ENCODE data around the gene PHKG1.
"Not testable (repeated sequence)": the region's sequence is repeated elsewhere in the genome, so short reads cannot be mapped to it uniquely, and the experiment has no call there.

The PHKG1 gene

DNA sequence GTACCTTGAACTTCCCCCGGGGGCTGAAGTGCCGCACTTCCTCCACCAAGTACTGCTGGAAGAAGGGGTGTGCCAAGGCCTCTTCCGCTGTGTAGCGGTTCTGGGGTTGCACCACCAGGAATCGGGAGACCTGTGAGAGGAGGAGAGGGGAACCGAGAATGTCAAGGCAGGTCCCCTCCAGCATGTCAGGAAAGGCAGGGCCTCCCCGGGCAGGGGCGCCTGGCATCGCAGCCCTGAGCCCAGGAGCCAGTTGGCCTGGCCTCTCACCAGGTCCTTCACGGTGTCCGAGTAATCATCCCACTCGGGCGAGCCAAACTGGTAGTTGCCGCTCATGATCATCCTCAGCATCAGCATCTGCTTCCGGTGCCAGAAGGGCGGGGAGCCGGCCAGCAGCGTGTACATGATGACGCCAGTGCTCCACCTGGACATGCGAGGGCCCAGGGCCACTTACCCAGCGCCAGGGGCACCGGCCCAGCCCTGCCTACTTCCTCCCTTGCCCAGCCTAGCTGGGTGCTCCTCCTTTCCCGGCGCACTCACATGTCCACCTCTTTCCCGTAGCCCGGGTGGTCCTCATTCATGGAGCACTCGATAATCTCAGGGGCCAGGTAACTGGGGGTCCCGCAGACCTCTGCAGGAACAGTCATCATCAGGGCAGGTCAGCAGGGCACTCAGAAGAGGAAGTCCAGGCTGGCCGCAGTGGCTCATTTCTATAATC is 11.0 kb downstream of the PHKG1 start:
- DNase-seq, result no peak

DNA sequence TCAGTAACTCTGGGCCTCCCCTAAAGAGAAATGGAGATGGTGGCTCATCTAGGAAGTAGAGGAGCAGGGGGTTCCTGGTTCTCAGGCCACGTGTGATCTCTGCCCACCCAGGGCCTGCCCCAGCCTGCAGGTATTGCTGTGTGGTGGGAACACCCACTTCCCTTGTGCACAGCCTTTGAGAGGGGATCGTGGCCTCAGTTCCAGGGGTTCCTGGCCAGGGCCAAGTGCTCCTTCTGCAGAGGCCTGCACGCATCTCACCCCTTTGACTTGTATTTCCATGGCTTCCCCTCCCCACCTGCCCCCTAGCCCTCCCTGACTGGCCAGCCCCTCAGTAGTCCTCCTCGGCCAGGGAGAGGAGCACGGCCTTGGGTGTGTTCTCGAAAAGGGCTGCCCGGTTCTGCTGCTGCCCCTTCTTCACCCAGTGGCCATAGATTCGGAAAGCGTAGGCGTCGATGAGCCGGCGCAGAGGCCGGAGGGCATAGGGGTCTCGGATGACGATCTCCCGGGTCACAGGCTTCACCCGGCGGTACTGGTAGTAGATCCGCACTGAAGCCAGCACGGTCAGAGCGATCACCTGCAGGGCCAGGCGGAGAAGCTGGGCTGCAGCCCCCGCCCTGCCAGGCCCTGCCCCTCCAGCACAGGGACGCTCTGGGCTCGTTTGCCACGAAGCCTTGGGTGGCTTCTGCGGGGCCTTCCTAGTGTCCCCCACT is 11.9 kb downstream of the PHKG1 start:
- not testable (repeated sequence) for DNase-seq

DNA sequence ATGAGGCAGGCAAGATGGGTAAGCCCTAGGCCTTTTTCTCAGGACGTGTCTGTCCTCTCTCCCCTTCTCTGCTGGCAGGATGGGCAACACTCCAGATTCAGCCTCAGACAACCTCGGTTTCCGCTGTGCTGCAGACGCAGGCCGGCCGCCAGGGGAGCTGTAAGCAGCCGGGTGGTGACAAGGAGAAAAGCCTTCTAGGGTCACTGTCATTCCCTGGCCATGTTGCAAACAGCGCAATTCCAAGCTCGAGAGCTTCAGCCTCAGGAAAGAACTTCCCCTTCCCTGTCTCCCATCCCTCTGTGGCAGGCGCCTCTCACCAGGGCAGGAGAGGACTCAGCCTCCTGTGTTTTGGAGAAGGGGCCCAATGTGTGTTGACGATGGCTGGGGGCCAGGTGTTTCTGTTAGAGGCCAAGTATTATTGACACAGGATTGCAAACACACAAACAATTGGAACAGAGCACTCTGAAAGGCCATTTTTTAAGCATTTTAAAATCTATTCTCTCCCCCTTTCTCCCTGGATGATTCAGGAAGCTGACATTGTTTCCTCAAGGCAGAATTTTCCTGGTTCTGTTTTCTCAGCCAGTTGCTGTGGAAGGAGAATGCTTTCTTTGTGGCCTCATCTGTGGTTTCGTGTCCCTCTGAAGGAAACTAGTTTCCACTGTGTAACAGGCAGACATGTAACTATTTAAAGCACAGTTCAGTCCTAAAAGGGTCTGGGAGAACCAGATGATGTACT is 13.1 kb downstream of the PHKG1 start:
- no peak for DNase-seq

DNA sequence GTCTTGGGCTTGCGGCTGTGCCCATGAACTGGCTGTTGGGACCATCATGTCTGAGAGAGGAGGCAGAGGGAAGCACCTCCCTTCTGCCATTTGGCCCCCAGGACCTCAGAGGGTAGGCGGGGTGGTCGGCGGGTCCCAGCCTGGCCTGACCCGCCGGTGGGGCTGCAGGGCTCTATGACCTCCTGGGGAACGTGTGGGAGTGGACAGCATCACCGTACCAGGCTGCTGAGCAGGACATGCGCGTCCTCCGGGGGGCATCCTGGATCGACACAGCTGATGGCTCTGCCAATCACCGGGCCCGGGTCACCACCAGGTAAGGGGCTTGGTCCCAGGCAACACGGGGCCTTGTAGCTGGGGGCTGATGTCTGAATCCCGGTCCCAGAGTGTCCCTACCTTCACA is 14.6 kb downstream of the PHKG1 start:
- DNase-seq, result no peak

DNA sequence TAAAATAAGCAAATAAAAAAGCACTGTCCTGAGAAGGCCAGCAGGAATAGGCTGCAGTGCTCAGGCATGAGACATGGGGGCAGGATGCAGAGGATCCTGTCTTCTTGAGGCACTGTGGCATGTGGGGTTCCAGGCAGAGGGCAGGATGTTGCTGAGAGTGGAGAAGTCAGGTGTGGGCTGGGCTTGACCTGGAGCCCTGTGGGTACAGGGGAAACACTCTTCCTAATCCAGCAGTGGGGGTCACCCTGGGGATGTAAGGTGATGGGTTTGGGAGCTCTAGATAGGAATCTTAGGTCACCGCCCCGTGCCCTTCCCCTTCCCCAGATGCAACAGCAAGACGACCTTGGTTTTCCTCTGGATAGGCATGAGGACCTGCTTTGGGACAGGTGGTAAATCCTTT is 15.1 kb downstream of the PHKG1 start:
- DNase-seq, result no peak

DNA sequence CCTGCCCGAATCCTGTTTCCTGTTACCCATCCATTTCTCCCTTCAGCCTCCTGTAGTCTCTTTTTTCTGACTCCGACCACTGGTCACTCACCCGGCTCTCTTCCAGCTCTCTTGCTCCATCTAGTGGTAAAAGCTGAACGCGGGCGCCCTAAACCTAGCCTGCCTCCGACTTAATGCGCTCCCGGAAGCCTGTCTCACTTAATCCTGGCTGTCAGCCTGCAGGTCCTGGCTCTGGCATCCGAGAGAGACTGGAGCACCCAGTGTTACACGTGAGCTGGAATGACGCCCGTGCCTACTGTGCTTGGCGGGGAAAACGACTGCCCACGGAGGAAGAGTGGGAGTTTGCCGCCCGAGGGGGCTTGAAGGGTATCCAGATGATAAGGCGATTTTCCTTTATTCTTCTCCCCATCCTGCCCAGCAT is 18.4 kb downstream of the PHKG1 start:
- DNase-seq, result peak; percentile 85

DNA sequence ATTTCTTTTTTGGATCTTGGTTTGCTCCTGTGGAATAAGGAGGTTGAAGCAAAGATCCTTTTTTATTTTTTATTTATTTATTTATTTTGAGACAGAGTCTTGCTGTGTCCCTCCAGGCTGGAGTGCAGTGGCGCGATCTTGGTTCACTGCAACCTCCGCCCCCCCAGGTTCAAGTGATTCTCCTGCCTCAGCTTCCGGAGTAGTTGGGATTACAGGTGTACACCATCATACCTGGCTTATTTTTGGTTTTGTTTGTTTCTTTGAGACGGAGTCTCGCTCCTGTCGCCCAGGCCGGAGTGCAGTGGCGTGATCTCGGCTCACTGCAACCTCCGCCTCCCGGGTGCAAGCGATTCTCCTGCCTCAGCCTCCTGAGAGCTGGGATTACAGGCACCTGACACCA is 26.4 kb downstream of the PHKG1 start:
- not testable (repeated sequence) for DNase-seq

DNA sequence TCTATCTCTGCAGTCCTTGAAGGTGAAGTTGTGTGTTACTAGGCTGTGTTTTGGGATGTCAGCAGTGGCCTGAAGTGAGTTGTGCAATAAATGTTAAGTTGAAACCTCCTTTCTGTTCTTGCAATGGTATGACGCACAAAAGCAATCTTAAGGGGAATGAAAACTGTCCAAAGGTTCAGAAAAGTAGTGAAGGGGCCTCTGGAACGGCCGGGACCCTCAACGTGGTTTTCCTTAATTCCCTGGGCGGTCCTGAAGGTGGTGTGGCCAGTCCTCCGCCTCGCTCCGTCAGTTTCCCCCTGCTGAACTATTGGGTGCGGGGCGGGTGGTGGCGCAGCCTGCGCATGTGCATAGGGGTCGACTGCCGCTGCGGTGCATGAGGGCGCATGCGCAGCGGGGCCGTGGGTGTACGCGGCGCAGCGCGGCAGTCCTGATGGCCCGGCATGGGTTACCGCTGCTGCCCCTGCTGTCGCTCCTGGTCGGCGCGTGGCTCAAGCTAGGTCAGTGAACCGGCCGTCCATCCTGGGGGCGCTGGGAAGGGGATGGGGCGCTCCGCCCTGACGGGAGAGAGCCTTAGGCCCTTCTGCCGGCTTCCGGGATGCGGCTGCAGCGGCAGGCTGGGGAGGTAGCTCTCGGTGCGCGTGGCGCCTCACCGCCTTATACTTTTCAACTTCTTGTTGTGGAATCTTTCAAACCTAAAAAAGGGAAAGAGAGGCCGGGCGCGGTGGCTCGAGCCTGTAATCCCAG is 28.7 kb downstream of the PHKG1 start, which contains the start of gene SUMF2:
Gene SUMF2 (plus strand): TSS at position 405 of the 744 bp plus-strand sequence. CDS start 26 bp downstream, at position 431.
- DNase-seq, result peak; percentile 81

DNA sequence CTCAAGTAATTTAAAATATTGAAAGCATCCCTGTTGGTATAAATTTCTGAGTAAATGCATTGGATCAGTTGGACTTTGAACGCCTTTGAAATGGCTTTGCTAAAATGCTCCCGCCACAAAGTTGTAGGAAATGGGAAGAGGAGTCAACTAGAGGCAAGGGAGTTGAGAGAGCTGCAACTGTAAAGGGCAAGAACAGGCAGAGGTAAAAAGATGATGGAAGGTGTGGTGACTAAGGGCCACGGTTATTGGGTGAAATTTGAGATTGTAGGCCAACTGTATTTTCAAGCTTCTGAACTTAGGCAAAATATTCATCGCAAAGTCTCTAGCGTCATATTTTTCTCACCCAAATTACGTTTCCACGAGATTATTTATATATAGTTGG is 29.3 kb downstream of the PHKG1 start:
- DNase-seq, result no peak

DNA sequence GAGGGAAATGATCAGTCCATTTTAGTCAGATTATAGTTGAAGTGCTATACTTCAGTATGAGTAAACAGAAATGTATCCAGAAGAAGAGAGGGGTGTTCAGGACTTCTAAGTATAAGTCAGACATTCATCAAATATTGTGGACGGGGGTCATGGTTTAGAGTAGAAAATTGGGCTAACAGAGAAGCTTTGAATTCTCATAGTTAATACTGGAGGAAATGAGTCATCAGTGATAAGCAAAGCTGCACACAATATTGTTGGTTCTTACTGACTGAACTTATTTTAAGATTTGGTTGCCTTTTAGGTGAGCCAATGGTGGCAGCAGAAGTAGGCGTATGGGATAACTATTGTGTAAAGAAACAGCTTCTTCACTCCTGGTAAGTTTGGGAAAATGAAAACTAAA is 30.4 kb downstream of the PHKG1 start:
- peak; percentile 42 for DNase-seq

DNA sequence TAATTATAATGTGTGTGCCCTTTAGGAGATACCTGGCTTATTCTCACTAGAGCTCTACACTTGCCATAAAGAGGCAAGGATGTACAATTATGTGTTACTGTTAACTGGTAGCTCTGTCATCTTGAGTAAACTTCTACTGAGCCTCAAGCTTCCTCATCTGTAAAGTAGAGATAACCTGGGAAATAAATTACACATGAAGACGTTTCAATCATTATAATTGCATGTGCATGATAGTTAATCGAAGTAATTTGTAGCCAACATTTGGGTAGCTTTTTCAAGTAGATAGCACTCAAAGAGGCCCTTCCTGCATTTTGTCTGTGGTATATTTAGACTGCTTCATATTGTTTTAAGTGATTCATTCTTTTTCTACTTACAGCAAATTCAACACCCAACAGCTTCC is 38.8 kb downstream of the PHKG1 start:
- no peak for DNase-seq

DNA sequence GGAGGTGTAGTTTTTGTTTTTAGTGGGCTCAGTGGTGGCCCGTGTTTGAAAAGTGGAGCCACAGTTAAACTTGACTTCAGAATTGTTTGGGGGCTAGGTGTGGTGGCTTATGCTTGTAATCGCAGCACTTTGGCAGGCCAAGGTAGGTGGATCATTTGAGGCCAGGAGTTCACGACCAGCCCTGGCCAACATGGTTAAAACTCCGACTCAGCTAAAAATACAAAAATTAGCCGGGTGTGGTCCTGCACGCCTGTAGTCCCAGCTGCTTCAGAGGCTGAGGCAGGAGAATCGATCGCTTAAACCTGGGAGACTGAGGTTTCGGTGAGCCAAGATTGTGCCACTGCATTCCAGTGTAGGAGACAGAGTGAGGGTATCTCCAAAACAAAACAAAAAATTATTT is 39.4 kb downstream of the PHKG1 start:
- DNase-seq, result no peak

DNA sequence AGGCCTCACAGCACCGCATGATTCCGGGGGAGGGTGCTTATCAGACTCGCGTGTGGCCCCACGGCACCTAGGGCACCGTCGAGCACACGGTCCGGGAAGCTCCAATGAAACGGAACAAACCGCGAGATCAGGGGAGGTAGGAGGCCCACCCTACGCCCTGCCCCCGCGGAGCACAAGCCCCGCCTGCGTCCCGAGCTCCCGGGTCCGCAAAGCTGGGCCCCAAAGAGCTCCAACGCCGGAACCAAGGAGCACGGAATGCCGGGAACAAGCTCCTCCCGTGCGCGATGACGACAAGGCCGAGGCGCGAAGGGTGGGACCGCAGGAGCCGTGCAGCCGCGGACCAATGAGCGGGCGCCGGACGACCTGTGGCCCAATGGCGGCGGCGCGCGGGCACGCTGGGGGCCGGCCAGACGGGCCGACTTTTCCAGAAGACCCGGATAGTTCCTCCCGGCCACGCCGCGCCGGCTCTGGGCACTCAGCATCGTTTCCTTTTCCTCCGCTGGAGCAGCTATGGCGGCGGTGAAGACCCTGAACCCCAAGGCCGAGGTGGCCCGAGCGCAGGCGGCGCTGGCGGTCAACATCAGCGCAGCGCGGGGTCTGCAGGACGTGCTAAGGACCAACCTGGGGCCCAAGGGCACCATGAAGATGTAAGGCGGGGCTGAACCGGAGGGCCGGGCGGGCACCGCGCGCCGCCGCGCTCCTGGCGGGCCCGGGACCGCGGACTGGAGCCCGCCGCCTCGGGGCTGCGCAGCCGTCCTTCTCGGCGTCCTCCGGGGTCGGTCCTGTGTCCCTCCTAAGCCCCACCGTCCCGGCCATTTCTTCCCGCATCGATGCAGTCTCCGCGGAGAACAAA is 41.2 kb downstream of the PHKG1 start, which contains the start of the genes CCT6A and PSPH:
Gene CCT6A (plus strand): TSS at position 427 of the 853 bp plus-strand sequence. CDS start 84 bp downstream, at position 511.
Gene PSPH (minus strand): TSS at position 106 of the 853 bp plus-strand sequence. CDS start 30,232 bp downstream, outside the sequence.
- peak; percentile 86 for DNase-seq

DNA sequence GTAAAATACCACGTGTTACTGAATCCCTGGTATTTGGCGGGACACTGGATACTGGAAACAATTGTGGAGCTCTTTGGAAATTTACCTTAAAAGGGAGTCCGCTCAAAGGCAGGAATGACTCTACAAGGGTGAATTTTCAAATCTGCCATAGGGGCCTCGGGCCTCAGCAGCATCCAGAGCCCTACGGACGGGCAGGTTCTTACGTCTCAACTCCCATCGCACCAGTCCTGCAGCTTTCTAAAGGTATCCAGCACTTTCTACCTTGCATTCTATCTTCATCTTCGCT is 41.8 kb downstream of the PHKG1 start:
- DNase-seq, result no peak

DNA sequence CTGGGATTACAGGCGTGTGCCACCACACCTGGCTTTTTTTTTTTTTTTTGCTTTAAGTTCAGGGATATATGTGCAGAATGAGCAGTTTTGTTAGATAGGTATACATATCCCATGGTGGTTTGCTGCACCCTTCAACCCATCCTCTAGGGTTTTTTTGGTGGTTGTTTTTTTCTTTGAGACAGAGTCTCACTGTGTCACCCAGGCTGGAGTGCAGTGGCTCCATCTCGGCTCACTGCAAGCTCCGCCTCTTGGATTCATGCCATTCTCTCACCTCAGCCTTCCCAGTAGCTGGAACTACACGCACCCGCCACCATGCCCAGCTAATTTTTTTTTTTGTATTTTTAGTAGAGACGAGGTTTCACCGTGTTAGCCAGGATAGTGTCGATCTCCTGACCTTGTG is 44.0 kb downstream of the PHKG1 start:
- DNase-seq, result not testable (repeated sequence)

DNA sequence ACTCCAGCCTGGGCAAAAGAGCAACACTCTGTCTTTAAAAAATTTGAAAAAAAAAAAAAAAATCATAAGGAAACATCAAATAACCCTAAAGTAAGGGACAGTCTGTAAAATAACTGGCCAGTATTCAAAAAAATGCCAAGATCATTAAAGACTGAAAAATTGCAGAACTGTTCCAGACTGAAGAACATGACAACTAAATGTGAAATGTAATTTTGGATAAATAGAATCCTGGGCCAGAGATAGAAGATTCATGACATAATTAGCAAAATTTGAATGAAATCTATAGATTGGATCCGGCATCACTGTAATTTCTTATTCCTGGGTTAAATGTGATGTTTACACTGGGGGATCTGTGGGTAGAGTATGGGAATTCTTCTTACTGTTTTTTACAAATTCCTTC is 44.5 kb downstream of the PHKG1 start:
- DNase-seq, result no peak

DNA sequence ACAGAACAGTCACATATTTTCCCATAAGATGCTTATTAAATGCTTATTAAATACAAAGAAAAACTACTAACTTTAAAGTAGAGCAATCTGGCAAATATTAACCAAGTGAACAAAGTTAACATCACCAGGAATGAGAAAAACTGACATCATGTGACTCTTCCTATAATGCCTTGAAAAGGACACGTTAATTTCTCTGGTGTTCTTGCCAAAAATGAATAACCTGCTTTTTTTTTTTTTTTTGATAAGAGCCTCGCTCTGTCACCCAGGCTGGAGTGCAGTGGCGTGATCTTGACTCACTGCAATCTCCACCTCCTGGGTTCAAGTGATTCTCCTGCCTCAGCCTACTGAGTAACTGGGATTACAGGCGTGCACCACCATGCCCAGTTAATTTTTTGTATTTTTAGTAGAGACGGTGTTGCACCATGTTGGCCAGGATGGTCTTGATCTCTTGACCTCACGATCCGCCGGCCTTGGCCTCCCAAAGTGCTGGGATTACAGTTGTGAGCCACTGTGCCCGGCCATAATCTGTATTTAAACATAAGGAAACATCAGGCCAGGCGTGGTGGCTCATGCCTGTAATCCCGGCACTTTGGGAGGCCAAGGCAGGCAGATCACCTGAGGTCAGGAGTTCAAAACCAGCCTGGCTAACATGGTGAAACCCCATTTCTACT is 45.2 kb downstream of the PHKG1 start:
- DNase-seq, result peak; percentile 67

DNA sequence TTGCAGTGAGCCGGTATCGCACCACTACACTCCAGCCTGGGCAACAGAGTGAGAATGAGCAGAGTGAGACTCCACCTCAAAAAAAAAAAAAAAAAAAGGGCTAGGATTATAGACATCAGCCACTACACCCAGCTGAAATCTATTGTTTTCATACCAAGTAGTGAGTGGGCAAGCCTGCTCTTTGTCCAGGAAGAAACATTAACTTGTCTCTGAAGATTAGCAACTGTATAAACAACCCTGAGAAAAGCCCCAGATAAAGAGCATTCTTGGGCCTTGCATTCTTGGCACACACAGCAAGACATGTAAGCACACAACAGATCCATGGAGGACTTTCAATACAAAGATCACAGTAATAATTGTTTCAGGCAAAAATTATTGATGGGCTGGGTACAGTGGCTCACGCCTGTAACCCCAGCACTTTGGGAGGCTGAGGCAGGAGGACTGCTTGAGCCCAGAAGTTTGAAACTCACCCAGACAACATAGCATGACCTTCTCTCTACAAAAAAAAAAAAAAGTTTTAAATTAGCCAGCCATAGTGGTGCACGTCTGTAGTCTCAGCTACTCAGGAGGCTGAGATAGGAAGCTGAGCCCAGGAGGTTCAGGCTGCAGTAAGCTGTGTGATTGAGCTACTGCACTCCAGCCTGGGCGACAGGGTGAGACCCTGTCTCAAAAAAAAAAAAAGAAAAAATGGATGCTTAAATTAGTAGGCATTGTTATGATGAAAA is 45.9 kb downstream of the PHKG1 start:
- peak; percentile 88 for DNase-seq

DNA sequence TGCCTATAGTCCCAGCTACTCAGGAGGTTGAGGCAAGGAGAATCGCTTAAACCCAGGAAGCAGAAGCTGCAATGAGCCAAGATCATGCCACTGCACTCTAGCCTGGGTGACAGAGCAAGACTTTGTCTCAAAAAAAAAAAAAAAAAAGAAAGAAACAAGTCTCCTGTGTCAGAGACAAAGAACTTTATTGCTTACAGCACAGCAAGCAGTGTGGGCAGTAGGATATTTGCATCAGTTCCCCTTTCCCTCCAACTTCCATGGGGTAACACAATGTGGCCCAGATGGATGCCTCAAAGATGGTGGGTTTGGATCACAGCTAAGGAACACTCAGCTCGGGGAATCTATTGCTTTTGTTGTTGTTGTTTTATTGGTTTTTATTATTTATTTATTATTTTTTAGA is 47.0 kb downstream of the PHKG1 start:
- DNase-seq, result not testable (repeated sequence)

DNA sequence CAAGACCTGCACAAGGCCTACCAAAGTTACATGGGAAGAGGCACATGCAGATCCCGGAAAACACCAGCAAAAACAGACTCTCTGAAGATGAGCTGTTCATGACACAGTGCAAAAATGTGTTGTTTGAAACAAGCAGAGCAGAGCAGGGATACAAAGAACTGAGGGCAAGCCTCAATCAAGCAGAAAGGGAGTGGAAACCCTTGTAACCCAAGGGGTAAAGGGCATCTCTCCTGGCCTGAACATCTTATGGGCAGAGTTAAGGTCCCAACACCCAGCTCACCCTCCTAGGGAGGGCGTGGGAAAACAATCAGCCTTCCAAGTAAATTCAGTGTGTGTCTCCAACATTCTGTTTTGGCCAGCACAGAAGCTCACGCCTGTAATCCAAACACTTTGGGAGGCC is 52.0 kb downstream of the PHKG1 start:
- DNase-seq, result peak; percentile 13

Measured in kidney glomerular epithelial cell (primary cell).